T47D (cell line): ENCODE measurements around the gene CACNA1H.
"Not testable (repeated sequence)": the region's sequence is repeated elsewhere in the genome, so short reads cannot be mapped to it uniquely, and the experiment has no call there.

Experiments used
- DNase-seq, 2 experiments: peaks; one replicate each; pipeline versions ENCODE4 v3.0.0 to v3.0.0-alpha.2; 2011 to 2012; ENCODE audit warnings: low read depth in 1 of 2, low spot score in 1 of 2
- JUND ChIP-seq: IDR thresholded peaks from 2 replicates; pipeline ENCODE4 v1.6.1; 2012; ENCODE audit warnings: low read depth
- in situ Hi-C: cut with HindIII; loops from 2 replicates; pipeline ENCODE4 v1.10.0; 2016; ENCODE audit warnings: low sequenced_read_pairs, low pct_unique_long_range_greater_than_20kb

Gene CACNA1H

GRCh38 chr16:1237990-1238389, 85.1 kb downstream of the CACNA1H start:
- no peak for TF ChIP-seq JUND

GRCh38 chr16:1238909-1239308, 86.0 kb downstream of the CACNA1H start:
- DNase-seq, in situ Hi-C loops: not testable (repeated sequence)

More at GRCh38 chr16:1237990-1238389, 85.1 kb downstream of the CACNA1H start:
- in situ Hi-C loops, result no loop called here
- no peak for DNase-seq

- DNase-seq, in situ Hi-C loops: not testable (repeated sequence)
These were observed 86.7 kb downstream of the CACNA1H start for GRCh38 chr16:1239575-1239974.

- in situ Hi-C loops, DNase-seq: not testable (repeated sequence)
These were observed 87.5 kb downstream of the CACNA1H start, which contains the start of gene TPSAB1 for GRCh38 chr16:1240436-1240835. TPSAB1 (plus strand) TSS chr16:1240705; CDS start chr16:1240939, 234 bp downstream.

GRCh38 chr16:1241081-1241480, 88.2 kb downstream of the CACNA1H start:
- in situ Hi-C loops, DNase-seq: not testable (repeated sequence)

GRCh38 chr16:1243363-1243762, 90.5 kb downstream of the CACNA1H start:
- in situ Hi-C loops, DNase-seq: not testable (repeated sequence)

GRCh38 chr16:1243907-1244850, 91.3 kb downstream of the CACNA1H start:
- DNase-seq, in situ Hi-C loops: not testable (repeated sequence)

GRCh38 chr16:1244881-1245280, 92.0 kb downstream of the CACNA1H start:
- in situ Hi-C loops, result no loop called here
- TF ChIP-seq JUND, result no peak
- DNase-seq, result no peak

GRCh38 chr16:1245452-1246020, 92.6 kb downstream of the CACNA1H start:
- DNase-seq, result no peak
- in situ Hi-C loops, result no loop called here
- no peak for TF ChIP-seq JUND

- in situ Hi-C loops, DNase-seq: not testable (repeated sequence)
These were observed 95.1 kb downstream of the CACNA1H start for GRCh38 chr16:1247903-1248537.

GRCh38 chr16:1249031-1249755, 96.3 kb downstream of the CACNA1H start:
- in situ Hi-C loops, DNase-seq: not testable (repeated sequence)

GRCh38 chr16:1253701-1254364, 100.9 kb downstream of the CACNA1H start:
- in situ Hi-C loops, DNase-seq: not testable (repeated sequence)

GRCh38 chr16:1254821-1255220, 101.9 kb downstream of the CACNA1H start:
- DNase-seq, in situ Hi-C loops: not testable (repeated sequence)

GRCh38 chr16:1255276-1256122, 102.6 kb downstream of the CACNA1H start, which contains the start of gene TPSD1:
TPSD1 (plus strand) TSS chr16:1256069; CDS start chr16:1256281, 212 bp downstream.
- in situ Hi-C loops, DNase-seq: not testable (repeated sequence)

GRCh38 chr16:1256296-1256873, 103.5 kb downstream of the CACNA1H start:
- in situ Hi-C loops, DNase-seq: not testable (repeated sequence)
